H9 (cell line): ENCODE results near the gene FHIP1B. TPM values are rescaled to one million over a fixed set of nuclear protein-coding genes. Genes with fewer than 3 reads are reported as not detected.

Experiments used
- DNase-seq: peaks from one replicate; pipeline ENCODE4 v3.0.0-alpha.2; 2017
- H2AFZ ChIP-seq: one replicate; pipeline ENCODE4 v1.6.1; 2013; ENCODE audit warnings: mild to moderate bottlenecking, low read length, control low read depth, moderate library complexity
- H2AK5ac ChIP-seq: 2 replicates; pipeline ENCODE4 v1.6.1; 2013; ENCODE audit warnings: low read length, control low read depth, mixed read lengths; ENCODE audit not compliant: insufficient read length
- H2BK120ac ChIP-seq: one replicate; pipeline ENCODE4 v1.6.1; 2013; ENCODE audit warnings: low read depth, mild to moderate bottlenecking, low read length, control low read depth, inconsistent platforms; ENCODE audit not compliant: poor library complexity, severe bottlenecking
- H2BK12ac ChIP-seq: 2 replicates; pipeline ENCODE4 v1.6.1; 2013; ENCODE audit warnings: low read length, control low read depth, mixed read lengths, low read depth; ENCODE audit not compliant: insufficient read length
- H2BK15ac ChIP-seq: 2 replicates; pipeline ENCODE4 v1.6.1; 2013; ENCODE audit warnings: low read depth, low read length, control low read depth
- H2BK20ac ChIP-seq: one replicate; pipeline ENCODE4 v1.6.1; 2013; ENCODE audit warnings: low read depth, mild to moderate bottlenecking, low read length, control low read depth, inconsistent platforms; ENCODE audit not compliant: poor library complexity, severe bottlenecking
- H2BK5ac ChIP-seq: 2 replicates; pipeline ENCODE4 v1.6.1; 2013; ENCODE audit warnings: low read length, control low read depth, mixed read lengths; ENCODE audit not compliant: insufficient read length
- H3K14ac ChIP-seq: 2 replicates; pipeline ENCODE4 v1.6.1; 2013; ENCODE audit warnings: low read length, control low read depth; ENCODE audit not compliant: insufficient read depth
- H3K18ac ChIP-seq: 2 replicates; pipeline ENCODE4 v1.6.1; 2013; ENCODE audit warnings: low read depth, mild to moderate bottlenecking, mixed read lengths, low read length, control low read depth; ENCODE audit not compliant: insufficient read length
- H3K23ac ChIP-seq: 2 replicates; pipeline ENCODE4 v1.6.1; 2013; ENCODE audit warnings: low read length, control low read depth, mixed read lengths, low read depth; ENCODE audit not compliant: insufficient read length
- H3K23me2 ChIP-seq: 2 replicates; pipeline ENCODE4 v1.6.1; 2013; ENCODE audit warnings: low read depth, mild to moderate bottlenecking, mixed read lengths, low read length, control low read depth; ENCODE audit not compliant: insufficient read length, poor library complexity, severe bottlenecking
- H3K27ac ChIP-seq: 2 replicates; pipeline ENCODE4 v1.5.1; 2013; ENCODE audit warnings: low read length, control low read depth, mixed read lengths, low read depth; ENCODE audit not compliant: insufficient read length
- H3K27me3 ChIP-seq: 2 replicates; pipeline ENCODE4 v1.6.1; 2013; ENCODE audit warnings: low read length, control low read depth, inconsistent platforms; ENCODE audit not compliant: insufficient read depth
- H3K4ac ChIP-seq: 2 replicates; pipeline ENCODE4 v1.6.1; 2013; ENCODE audit warnings: low read depth, mild to moderate bottlenecking, control low read depth, inconsistent platforms, low read length, moderate library complexity
- H3K4me1 ChIP-seq: 2 replicates; pipeline ENCODE4 v1.6.1; 2013; ENCODE audit warnings: low read length, control low read depth, inconsistent platforms; ENCODE audit not compliant: insufficient read depth
- H3K4me2 ChIP-seq: 2 replicates; pipeline ENCODE4 v1.6.1; 2013; ENCODE audit warnings: low read length, control low read depth, mixed read lengths; ENCODE audit not compliant: insufficient read length, insufficient read depth
- H3K56ac ChIP-seq: 2 replicates; pipeline ENCODE4 v1.6.1; 2013; ENCODE audit warnings: low read depth, mild to moderate bottlenecking, mixed read lengths, low read length, control low read depth; ENCODE audit not compliant: insufficient read length
- H3K79me1 ChIP-seq: 2 replicates; pipeline ENCODE4 v1.6.1; 2013; ENCODE audit warnings: low read depth, mild to moderate bottlenecking, moderate library complexity, low read length, control low read depth, inconsistent platforms; ENCODE audit not compliant: insufficient read depth, poor library complexity, severe bottlenecking
- H3K79me2 ChIP-seq: 2 replicates; pipeline ENCODE4 v1.6.1; 2013; ENCODE audit warnings: low read length, control low read depth, inconsistent platforms; ENCODE audit not compliant: insufficient read depth
- H3K9ac ChIP-seq: 2 replicates; pipeline ENCODE4 v1.6.1; 2013; ENCODE audit warnings: low read length, control low read depth, mixed read lengths; ENCODE audit not compliant: insufficient read length; ENCODE audit errors: extremely low read depth
- H3K9me3 ChIP-seq: one replicate; pipeline ENCODE4 v1.6.1; 2013; ENCODE audit warnings: low read depth, low read length, inconsistent platforms; ENCODE audit not compliant: control insufficient read depth
- H3T11ph ChIP-seq: one replicate; pipeline ENCODE4 v1.6.1; 2013; ENCODE audit warnings: mild to moderate bottlenecking, low read length, control low read depth, inconsistent platforms
- H4K20me1 ChIP-seq: one replicate; pipeline ENCODE4 v1.6.1; 2013; ENCODE audit not compliant: control insufficient read depth, insufficient read length, insufficient read depth
- H4K5ac ChIP-seq: 2 replicates; pipeline ENCODE4 v1.6.1; 2013; ENCODE audit warnings: low read depth, mild to moderate bottlenecking, mixed read lengths, low read length, control low read depth; ENCODE audit not compliant: insufficient read length
- H4K8ac ChIP-seq: replicated peaks from 2 replicates; pipeline ENCODE4 v1.6.1; 2013; ENCODE audit warnings: low read length, control low read depth, mixed read lengths, low read depth; ENCODE audit not compliant: insufficient read length
- H4K91ac ChIP-seq: 2 replicates; pipeline ENCODE4 v1.6.1; 2013; ENCODE audit warnings: low read depth, mild to moderate bottlenecking, moderate library complexity, mixed read lengths, low read length, control low read depth; ENCODE audit not compliant: insufficient read length
- H3K27ac Mint-ChIP-seq, 3 experiments: 2 replicates in 2 of 3; 3 replicates in 1 of 3; pipeline ENCODE4 v1.8.0; 2020 to 2021; ENCODE audit warnings: mixed read lengths in 3 of 3, mild to moderate bottlenecking in 1 of 3, moderate library complexity in 1 of 3
- H3K27me3 Mint-ChIP-seq: 2 replicates; pipeline ENCODE4 v1.8.0; 2021; ENCODE audit warnings: low read depth, mild to moderate bottlenecking, moderate library complexity, mixed read lengths
- H3K36me3 Mint-ChIP-seq, 3 experiments: 2 replicates in 2 of 3; 3 replicates in 1 of 3; pipeline ENCODE4 v1.8.0; 2020 to 2021; ENCODE audit warnings: low read depth in 3 of 3, mixed read lengths in 3 of 3; ENCODE audit not compliant: insufficient read depth in 1 of 3
- H3K4me1 Mint-ChIP-seq, 2 experiments: 2 replicates each; pipeline ENCODE4 v1.8.0; 2020; ENCODE audit warnings: mixed read lengths in 2 of 2
- H3K4me3 Mint-ChIP-seq, 2 experiments: 2 replicates in 1 of 2; 3 replicates in 1 of 2; pipeline ENCODE4 v1.8.0; 2020 to 2021; ENCODE audit warnings: mild to moderate bottlenecking in 2 of 2, mixed read lengths in 2 of 2, moderate library complexity in 1 of 2
- H3K9me3 Mint-ChIP-seq, 2 experiments: 2 replicates in 1 of 2; 3 replicates in 1 of 2; pipeline ENCODE4 v1.8.0; 2020; ENCODE audit warnings: mild to moderate bottlenecking in 2 of 2, mixed read lengths in 2 of 2, moderate library complexity in 1 of 2
- CTCF ChIP-seq: fragments of 200-600 bp; sonication (generic); conservative IDR thresholded peaks from 3 replicates; pipeline ENCODE4 v1.8.0; 2021; ENCODE audit warnings: antibody characterized with exemption, mild to moderate bottlenecking
- WGBS: extraction: QIAGEN DNeasy Blood & Tissue Kit; methylation state at CpG from one replicate; pipeline ENCODE4 v1.1.7; 2013; ENCODE audit warnings: missing lambda C conversion rate, low lambda C conversion rate, mixed read lengths; ENCODE audit not compliant: insufficient read length; ENCODE audit errors: extremely low coverage; 5-methylcytosine and 5-hydroxymethylcytosine counted together
- total RNA-seq: library from RNA; stranded (reverse); gene quantifications from 2 replicates; pipeline ENCODE4 v1.2.1, GENCODE V29; 2021

The FHIP1B gene
- total RNA-seq, 1 experiment from 2014 or later, result 28.5 TPM

DNA sequence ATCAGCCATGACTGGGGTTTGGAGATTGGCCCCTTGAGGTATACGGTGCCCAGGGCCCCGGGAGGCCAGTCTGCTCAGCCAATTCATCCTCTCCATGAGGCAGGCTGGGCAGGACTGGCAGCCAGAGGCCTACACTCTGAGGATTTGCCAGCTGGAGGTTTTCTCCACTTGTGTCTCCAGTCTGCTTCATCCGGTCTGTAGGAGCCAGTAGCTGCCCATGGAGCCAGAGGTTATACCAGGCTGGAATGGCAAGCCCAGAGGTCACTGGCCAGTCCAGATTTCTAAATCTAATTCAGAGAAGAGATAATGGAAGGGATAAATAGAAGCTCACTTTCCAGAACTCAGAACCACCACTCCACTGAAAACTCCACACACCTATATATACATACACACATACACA, 10.0 kb downstream of the FHIP1B start:
- no peaks in the 10 kb centered on the region for H3K9me3 ChIP-seq
- H2BK5ac ChIP-seq, result no peak overlapping the region
- H3K79me1 ChIP-seq, result no peaks in the 10 kb centered on the region
- no peak overlapping the region for H2AFZ ChIP-seq
- H3K27ac ChIP-seq, result no peak overlapping the region
- 0 out of 2 replicates have a peak, but pooled peaks cover 2% of the 10 kb centered on the region for H3K79me2 ChIP-seq
- no peak overlapping the region for H4K91ac ChIP-seq
- no peak overlapping the region for H3K4ac ChIP-seq
- no peak overlapping the region for H4K8ac ChIP-seq
- Mint-ChIP-seq H3K4me1 (no peaks in the 10 kb centered on the region), H3K27ac (0 out of 7 replicates have a peak overlapping the region, but pooled peaks of 1 of the 3 experiments have one; percentile 22), H3K9me3 (no peaks in the 10 kb centered on the region), H3K4me3 (no peak overlapping the region), H3K27me3 (no peaks in the 10 kb centered on the region), H3K36me3 (peaks cover 11 to 36% (median 21%) of the 10 kb centered on the region in 3 experiments; a peak in 5 of 7 replicates)
- no peak for DNase-seq
- no peak for TF ChIP-seq CTCF
- no peak overlapping the region for H2BK12ac ChIP-seq
- no peak overlapping the region for H3K23ac ChIP-seq
- no peak overlapping the region for H3K9ac ChIP-seq
- no peak overlapping the region for H3K56ac ChIP-seq
- H2BK20ac ChIP-seq, result no peak overlapping the region
- no peaks in the 10 kb centered on the region for H3K23me2 ChIP-seq
- H2BK120ac ChIP-seq, result no peak overlapping the region
- no peaks in the 10 kb centered on the region for H3K4me1 ChIP-seq
- H3K14ac ChIP-seq, result no peak overlapping the region
- H2BK15ac ChIP-seq, result no peak overlapping the region
- H4K5ac ChIP-seq, result no peak overlapping the region
- no peak overlapping the region for H3K4me2 ChIP-seq
- H2AK5ac ChIP-seq, result no peak overlapping the region
- no CpG with 5 or more reads among the region's 3 CpGs for WGBS
- no peak overlapping the region for H3K18ac ChIP-seq
- H3T11ph ChIP-seq, result no peak overlapping the region
- no peaks in the 10 kb centered on the region for H3K27me3 ChIP-seq
- H4K20me1 ChIP-seq, result no peaks in the 10 kb centered on the region
